Cardiac fibroblast (primary cell): Measurements from ENCODE around the gene DDX19B.
A peak's percentile ranks its signal among the peaks of the same experiment; 100 is the strongest.

Source experiments
- DNase-seq, 2 donors: peaks; one replicate each; pipeline versions ENCODE4 v3.0.0 to v3.0.0-alpha.2; 2010; ENCODE audit warnings: low read depth in 2 of 2
- H3K4me3 ChIP-seq, 2 donors: replicated peaks in 1 of 2; 1 replicate in 1 of 2; 2 replicates in 1 of 2; pipeline ENCODE4 v1.5.1; 2011; ENCODE audit warnings: low read depth in 2 of 2, low read length in 2 of 2, mild to moderate bottlenecking in 2 of 2, moderate library complexity in 1 of 2
- CTCF ChIP-seq: IDR thresholded peaks from one replicate; pipeline ENCODE4 v1.5.1; 2011; ENCODE audit warnings: low read depth, mild to moderate bottlenecking, low read length, inconsistent platforms

The DDX19B gene

DNA sequence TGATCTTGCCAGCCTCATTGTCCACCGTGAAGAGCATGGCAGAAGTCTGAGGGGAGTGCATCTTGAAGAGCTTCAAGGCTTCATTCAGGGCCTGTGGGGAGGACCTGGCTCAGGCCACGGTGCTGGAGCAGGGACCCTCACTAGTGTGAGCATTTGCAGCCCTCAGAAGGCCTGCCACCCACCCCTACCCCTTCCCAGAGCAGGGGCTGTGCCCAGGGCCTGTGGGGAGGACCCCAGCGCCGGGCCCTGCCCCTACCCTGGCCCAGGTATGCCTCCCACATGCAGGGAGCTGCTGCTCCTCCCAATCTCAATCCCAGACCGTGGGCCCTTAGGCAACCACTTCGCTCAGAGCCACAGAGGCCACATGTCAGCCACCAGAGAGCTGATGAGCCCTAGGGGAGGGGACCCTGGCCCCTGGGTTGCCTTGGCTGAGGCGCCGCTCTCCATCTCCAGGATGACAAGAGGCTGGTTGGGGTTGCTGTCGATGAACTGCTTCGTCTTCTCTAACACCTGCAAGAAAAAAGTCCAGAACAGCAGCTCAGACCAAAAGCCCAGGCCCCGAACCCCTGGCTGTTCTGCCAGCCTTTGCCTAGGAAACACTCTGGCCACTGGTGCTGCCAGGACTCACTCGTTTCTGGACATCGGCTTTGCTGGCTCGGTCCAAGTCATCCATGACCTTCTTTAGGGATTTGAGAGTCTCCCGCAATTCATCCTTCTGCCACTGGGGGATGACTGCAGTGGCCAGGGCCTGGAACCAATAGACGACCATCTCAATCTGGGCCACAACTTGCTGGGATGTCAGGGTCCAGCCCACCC is 45.5 kb upstream of the DDX19B start:
- DNase-seq: peak; percentile 55 to 57
- TF ChIP-seq CTCF: peak; percentile 65

GRCh38 chr16:70254180-70254964 is 44.6 kb upstream of the DDX19B start:
- TF ChIP-seq CTCF: no peak
- DNase-seq: no peak
- H3K4me3 ChIP-seq: no peak overlapping the region

More for the DNA sequence above, 45.5 kb upstream of the DDX19B start:
- no peak overlapping the region for H3K4me3 ChIP-seq

GRCh38 chr16:70254965-70255286 is 44.1 kb upstream of the DDX19B start:
- no peak overlapping the region for H3K4me3 ChIP-seq
- no peak for DNase-seq
- no peak for TF ChIP-seq CTCF

GRCh38 chr16:70255574-70255973 is 43.4 kb upstream of the DDX19B start:
- TF ChIP-seq CTCF: no peak
- H3K4me3 ChIP-seq: no peak overlapping the region
- DNase-seq: no peak

- no peak overlapping the region for H3K4me3 ChIP-seq
- no peak for TF ChIP-seq CTCF
- peak; percentile 26 to 28 for DNase-seq
Measured at GRCh38 chr16:70257391-70257790, 41.6 kb upstream of the DDX19B start.

DNA sequence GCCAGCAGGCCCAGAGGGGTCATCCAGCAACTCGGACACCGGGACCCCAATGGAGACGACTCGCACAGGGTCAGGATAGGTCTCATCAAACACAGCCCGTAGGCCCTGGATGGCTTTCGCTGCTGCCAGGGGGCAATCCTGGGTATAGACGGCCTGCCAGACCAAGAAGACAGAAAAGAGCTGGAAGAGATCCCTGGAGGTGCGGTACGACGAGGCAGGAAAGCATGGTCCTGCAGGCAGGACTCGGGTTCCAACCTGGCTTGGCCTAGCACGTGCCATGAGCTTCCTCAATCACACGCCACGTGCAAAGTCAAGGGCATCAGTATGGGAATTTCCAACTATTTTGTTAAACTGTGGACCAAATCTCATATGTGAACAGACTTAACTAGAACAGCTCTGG is 40.9 kb upstream of the DDX19B start:
- no peak overlapping the region for H3K4me3 ChIP-seq
- TF ChIP-seq CTCF: no peak
- no peak for DNase-seq
